RWPE1 (cell line): ENCODE results near the gene TXNRD2.
A peak's percentile ranks its signal among the peaks of the same experiment; 100 is the strongest.

ENCODE experiments used
- CTCF ChIA-PET: fragments of 350-600 bp; sonication (Branson Sonifier 250); formaldehyde crosslinking; extraction: SDS; loops from one replicate; lab custom pipeline; 2021; lab: Yijun Ruan, JAX
- POLR2A ChIA-PET: fragments of 400-600 bp; formaldehyde crosslinking; extraction: SDS; loops from one replicate; lab custom pipeline; 2020; ENCODE audit warnings: antibody characterized with exemption; ENCODE audit not compliant: low non-redundant PET; lab: Yijun Ruan, JAX
- DNase-seq: peaks from one replicate; pipeline ENCODE4 v3.0.0; 2012; ENCODE audit warnings: low spot score
- H3K27ac ChIP-seq: fragments of 450-650 bp; 2 replicates; pipeline ENCODE4 v1.5.1; 2017
- TF ChIP-seq, protein P1 (sequence below): fragments of 450-650 bp; conservative IDR thresholded peaks from 2 replicates; pipeline ENCODE4 v1.5.1; 2017; ENCODE audit warnings: low read depth, mild to moderate bottlenecking

Gene TXNRD2

DNA sequence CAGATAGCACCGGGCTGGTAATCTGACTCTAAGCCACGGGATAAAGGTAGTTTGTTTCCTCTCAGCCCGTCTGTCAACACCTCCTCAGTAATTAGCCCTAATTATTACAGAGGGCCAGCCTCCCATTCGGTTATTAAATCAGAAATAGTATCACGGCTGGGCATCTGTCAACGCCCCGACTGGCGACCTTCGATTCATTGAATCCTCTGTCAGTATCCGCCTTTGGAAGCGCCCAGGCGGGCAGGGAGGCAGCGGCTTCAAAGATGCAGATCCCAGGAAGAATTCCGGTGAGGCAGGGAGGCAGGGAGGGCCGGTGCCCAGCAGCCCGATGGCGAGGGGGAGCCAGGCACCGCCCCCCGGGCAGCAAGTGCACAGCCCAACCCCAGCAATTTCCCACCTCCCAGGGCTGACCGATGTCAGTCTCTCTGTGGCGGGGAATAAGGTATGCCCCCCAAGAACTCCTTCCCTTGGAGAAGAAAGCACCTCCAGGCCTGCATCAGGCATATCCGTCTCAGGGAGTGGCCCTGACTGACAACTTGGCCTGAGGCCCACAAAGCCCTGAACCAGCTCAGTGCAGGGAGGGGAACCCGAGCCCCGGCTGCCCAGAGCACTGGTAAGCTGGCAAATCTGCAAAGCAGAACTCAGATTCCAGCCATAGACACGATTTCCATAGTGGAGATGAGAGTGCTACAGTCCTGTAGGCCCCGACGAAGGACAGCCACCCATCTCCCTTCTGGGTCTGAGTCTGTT is 98.3 kb downstream of the TXNRD2 start:
- TF ChIP-seq, protein P1, sequence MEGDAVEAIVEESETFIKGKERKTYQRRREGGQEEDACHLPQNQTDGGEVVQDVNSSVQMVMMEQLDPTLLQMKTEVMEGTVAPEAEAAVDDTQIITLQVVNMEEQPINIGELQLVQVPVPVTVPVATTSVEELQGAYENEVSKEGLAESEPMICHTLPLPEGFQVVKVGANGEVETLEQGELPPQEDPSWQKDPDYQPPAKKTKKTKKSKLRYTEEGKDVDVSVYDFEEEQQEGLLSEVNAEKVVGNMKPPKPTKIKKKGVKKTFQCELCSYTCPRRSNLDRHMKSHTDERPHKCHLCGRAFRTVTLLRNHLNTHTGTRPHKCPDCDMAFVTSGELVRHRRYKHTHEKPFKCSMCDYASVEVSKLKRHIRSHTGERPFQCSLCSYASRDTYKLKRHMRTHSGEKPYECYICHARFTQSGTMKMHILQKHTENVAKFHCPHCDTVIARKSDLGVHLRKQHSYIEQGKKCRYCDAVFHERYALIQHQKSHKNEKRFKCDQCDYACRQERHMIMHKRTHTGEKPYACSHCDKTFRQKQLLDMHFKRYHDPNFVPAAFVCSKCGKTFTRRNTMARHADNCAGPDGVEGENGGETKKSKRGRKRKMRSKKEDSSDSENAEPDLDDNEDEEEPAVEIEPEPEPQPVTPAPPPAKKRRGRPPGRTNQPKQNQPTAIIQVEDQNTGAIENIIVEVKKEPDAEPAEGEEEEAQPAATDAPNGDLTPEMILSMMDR, result no peak
- no peak for DNase-seq
- POLR2A ChIA-PET, result no interaction called here
- CTCF ChIA-PET, result interaction anchor here (0.9 to 1.0 kb wide), 2 partner anchors 11 to 67 kb away, joined by 3 read pairs; no protein-coding TSS in a partner anchor
- H3K27ac ChIP-seq, result peak overlapping the region; percentile 87

DNA sequence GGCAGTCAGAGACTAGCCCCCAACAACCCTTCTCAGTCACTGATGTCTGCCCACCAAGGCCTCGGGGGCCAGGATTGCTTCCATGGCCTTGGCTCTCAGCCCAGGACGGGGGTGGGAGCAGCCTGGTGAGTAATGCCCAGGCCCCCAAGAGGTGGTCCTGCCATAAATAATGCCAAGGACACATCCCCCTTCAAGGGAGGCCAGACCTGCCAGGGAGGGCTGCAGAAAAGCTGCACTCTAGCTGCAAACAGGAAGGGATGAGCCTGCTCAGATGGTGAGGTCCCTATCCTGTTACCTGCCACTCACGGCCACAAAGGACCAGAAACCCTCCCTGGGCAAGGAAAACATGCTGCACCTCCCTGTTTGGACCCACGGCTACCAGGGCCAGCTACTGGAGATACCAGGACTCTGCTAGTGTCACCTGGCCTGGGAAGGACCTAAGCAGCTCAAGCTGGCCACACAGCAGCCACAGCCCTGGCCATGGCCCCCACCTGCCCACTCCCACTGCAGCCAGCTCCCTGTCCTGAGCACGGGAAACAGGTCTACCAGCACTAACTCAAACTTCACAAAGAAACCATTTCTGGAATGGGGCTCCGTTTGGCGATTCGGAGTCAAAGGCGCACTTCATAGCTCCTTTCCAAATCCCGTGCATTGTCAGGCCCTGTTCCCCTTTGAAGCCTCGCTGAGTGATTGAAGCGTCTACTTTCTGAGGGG is 99.1 kb downstream of the TXNRD2 start:
- TF ChIP-seq, protein P1, result no peak
- H3K27ac ChIP-seq, result peak overlapping the region; percentile 87
- CTCF ChIA-PET, result interaction anchor here (0.8 to 0.9 kb wide), 2 partner anchors 12 to 68 kb away, joined by 3 read pairs; no protein-coding TSS in a partner anchor
- no peak for DNase-seq
- POLR2A ChIA-PET, result no interaction called here

DNA sequence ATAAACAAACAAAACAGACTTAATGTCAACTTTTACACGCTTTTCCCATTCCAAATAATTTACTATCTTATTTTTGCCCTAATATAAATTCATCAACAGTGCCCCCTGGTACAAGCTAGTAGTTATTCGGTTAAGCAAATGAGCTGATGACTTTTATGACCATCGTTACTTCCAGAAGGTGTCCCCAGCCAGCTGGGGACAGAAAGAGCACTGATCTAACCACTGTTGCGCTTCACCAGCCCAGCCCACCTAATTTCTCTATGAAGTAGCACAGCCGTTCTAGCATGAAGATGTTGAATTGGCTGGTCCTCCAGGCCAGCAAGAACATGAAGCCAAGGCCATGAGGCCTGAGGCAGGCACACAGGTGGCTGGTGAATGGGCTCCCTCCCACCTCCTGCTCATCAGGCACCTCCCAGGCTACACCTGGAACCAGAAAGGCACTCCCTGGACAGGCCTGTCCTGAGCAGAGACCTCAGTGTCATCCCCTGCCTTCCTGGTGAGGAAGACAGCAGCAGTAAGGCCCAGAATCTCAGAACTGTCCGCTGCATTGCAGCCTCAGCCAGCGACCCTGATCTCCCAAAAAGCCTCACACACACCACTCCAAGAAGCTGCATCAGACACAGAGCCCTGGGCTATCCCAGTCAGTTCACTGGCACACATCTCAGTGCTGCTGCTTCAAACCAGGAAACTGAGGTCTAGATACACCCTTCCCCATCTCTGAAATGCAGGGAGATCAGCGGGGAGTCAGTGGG is 99.8 kb downstream of the TXNRD2 start:
- TF ChIP-seq, protein P1, result no peak
- ChIA-PET POLR2A (no interaction called here), CTCF (interaction anchor here (0.7 to 0.9 kb wide), 3 partner anchors 12 to 68 kb away, joined by 3 read pairs; no protein-coding TSS in a partner anchor)
- peak overlapping the region; percentile 87 for H3K27ac ChIP-seq
- no peak for DNase-seq

DNA sequence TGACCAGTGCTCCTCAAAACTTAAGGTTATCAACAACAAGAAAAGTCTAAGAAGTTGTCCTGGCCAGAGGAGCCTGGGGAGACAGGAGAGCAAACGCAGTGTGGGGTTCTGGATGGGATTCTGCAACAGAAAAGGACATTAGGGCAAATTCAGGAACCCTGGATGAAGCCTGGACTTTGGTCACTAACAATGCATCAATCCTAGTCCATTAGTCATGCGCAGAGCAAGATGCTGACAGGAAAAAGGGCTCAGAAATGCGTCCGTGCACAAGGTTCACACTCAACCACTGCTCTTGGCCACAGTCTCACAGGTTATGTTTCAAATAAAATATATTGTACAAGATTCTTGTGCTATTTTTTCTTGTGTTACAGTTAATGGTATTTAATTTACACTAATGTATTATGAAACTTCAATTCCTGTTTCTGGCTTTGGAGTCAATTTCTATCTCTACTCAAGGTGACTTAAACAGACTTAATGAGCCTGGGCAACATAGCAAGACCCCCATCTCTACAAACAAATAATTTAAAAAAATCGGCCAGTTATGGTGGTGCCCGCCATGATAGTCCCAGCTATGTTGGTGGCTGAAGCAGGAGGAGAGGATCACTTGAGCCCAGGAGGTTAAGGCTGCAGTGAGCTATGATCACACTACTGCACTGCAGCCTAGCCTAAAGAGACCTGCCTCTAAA is 100.5 kb downstream of the TXNRD2 start:
- ChIA-PET CTCF (interaction anchor here (0.7 kb wide), 1 partner anchor 14 kb away, joined by 3 read pairs; no protein-coding TSS in a partner anchor), POLR2A (interaction anchor here (0.7 kb wide), 1 partner anchor 9 kb away, joined by 3 read pairs; no protein-coding TSS in a partner anchor)
- TF ChIP-seq, protein P1, result no peak

DNA sequence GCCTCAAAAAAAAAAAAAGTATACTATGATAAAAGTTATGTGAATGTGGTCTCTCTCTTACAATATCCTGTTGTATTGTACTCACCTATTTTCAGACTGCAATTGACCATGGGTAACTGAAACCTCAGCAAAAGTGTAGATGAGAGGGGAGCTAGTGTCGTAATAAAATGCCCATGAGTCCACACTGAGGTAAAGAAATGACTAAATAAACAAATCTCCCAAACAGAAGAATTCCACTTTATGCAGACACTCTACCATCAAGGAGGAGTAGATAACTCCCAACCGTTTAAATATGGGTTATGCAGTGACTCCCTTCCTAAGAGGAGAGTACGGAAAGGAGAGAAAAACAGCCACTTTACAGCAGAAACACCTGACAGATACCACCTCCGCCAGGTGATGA is 101.6 kb downstream of the TXNRD2 start:
- no peak for DNase-seq
- TF ChIP-seq, protein P1, result no peak
- no peak overlapping the region for H3K27ac ChIP-seq
- POLR2A ChIA-PET, result no interaction called here
- CTCF ChIA-PET, result no interaction called here

More for the DNA sequence above, 100.5 kb downstream of the TXNRD2 start:
- no peak for DNase-seq
- no peak overlapping the region; the same call in 1 of the 2 replicates for H3K27ac ChIP-seq
